WTC11 (cell line): ENCODE results near the gene CDR2. TPM values are rescaled to one million over a fixed set of nuclear protein-coding genes. Genes with fewer than 3 reads are reported as not detected.

Experiments
- ATAC-seq: fragments of 200-7000 bp; cut with Tn5 transposase; 2 replicates; pipeline ENCODE4 v1.10.0; 2021; ENCODE audit warnings: mild to moderate bottlenecking, moderate library complexity
- CTCF ChIA-PET: fragments of 300-600 bp; sonication (Branson Sonifier 250); formaldehyde crosslinking; loops from one replicate; lab custom pipeline; 2021; ENCODE audit warnings: antibody characterized with exemption; lab: Charles Lee
- POLR2A ChIA-PET: fragments of 350-600 bp; sonication (Branson Sonifier 250); formaldehyde crosslinking; loops from one replicate; lab custom pipeline; 2021; ENCODE audit warnings: antibody characterized with exemption; lab: Charles Lee
- DNase-seq: peaks from one replicate; pipeline ENCODE4 v3.0.0; 2021; ENCODE audit warnings: low spot score
- H3K27ac Mint-ChIP-seq: 2 replicates; pipeline ENCODE4 v1.8.0; 2021; ENCODE audit warnings: mixed read lengths
- H3K27me3 Mint-ChIP-seq: 2 replicates; pipeline ENCODE4 v1.8.0; 2021; ENCODE audit warnings: low read depth, mild to moderate bottlenecking, moderate library complexity, mixed read lengths
- H3K36me3 Mint-ChIP-seq: 2 replicates; pipeline ENCODE4 v1.8.0; 2021; ENCODE audit warnings: mixed read lengths
- H3K4me1 Mint-ChIP-seq: 2 replicates; pipeline ENCODE4 v1.8.0; 2022; ENCODE audit warnings: mixed read lengths
- H3K4me3 Mint-ChIP-seq: 2 replicates; pipeline ENCODE4 v1.8.0; 2021; ENCODE audit warnings: mild to moderate bottlenecking, moderate library complexity, mixed read lengths
- H3K9me3 Mint-ChIP-seq: 2 replicates; pipeline ENCODE4 v1.8.0; 2021; ENCODE audit warnings: mixed read lengths
- CBFB ChIP-seq: sonication (generic); formaldehyde crosslinking; IDR thresholded peaks from 2 replicates; pipeline ENCODE4 v1.8.1; 2022; ENCODE audit warnings: mild to moderate bottlenecking, low read depth, missing genetic modification reagents
- CREB1 ChIP-seq: sonication (generic); formaldehyde crosslinking; IDR thresholded peaks from 2 replicates; pipeline ENCODE4 v1.8.0; 2023; ENCODE audit warnings: mild to moderate bottlenecking, missing genetic modification reagents
- FOXK1 ChIP-seq: sonication (generic); formaldehyde crosslinking; IDR thresholded peaks from 2 replicates; pipeline ENCODE4 v1.8.0; 2022; ENCODE audit warnings: mild to moderate bottlenecking, moderate library complexity, missing genetic modification reagents
- GABPB1 ChIP-seq: sonication (generic); formaldehyde crosslinking; IDR thresholded peaks from 2 replicates; pipeline ENCODE4 v1.8.1; 2023; ENCODE audit warnings: mild to moderate bottlenecking, missing genetic modification reagents
- MYBL2 ChIP-seq: sonication (generic); formaldehyde crosslinking; IDR thresholded peaks from 2 replicates; pipeline ENCODE4 v1.8.1; 2023; ENCODE audit warnings: mild to moderate bottlenecking, moderate library complexity, missing genetic modification reagents
- TEAD4 ChIP-seq: sonication (generic); formaldehyde crosslinking; IDR thresholded peaks from 2 replicates; pipeline ENCODE4 v1.8.0; 2022; ENCODE audit warnings: mild to moderate bottlenecking, missing genetic modification reagents
- ZNF219 ChIP-seq: sonication (generic); formaldehyde crosslinking; IDR thresholded peaks from 2 replicates; pipeline ENCODE4 v1.8.0; 2023; ENCODE audit warnings: missing genetic modification reagents, mild to moderate bottlenecking, borderline replicate concordance
- ZNF416 ChIP-seq: fragments of 250-450 bp; sonication (Bioruptor Pico); IDR thresholded peaks from 2 replicates; pipeline ENCODE4 v1.9.0; 2021; ENCODE audit warnings: mild to moderate bottlenecking, inconsistent platforms
- total RNA-seq: library from RNA; stranded (reverse); gene quantifications from 3 replicates; pipeline ENCODE4 v1.2.3, GENCODE V29; 2021
- TF ChIP-seq, protein P1 (sequence below): sonication (generic); formaldehyde crosslinking; conservative IDR thresholded peaks from 2 replicates; pipeline ENCODE4 v1.8.1; 2023; ENCODE audit warnings: mild to moderate bottlenecking, low read depth, missing genetic modification reagents, moderate library complexity
- TF ChIP-seq, protein P2 (sequence below): sonication (generic); formaldehyde crosslinking; IDR thresholded peaks from 2 replicates; pipeline ENCODE4 v1.8.1; 2023; ENCODE audit warnings: mild to moderate bottlenecking, missing genetic modification reagents, moderate library complexity
- TF ChIP-seq, protein P3 (sequence below): fragments of 250-450 bp; sonication (Bioruptor Pico); IDR thresholded peaks from 2 replicates; pipeline ENCODE4 v1.9.0; 2021; ENCODE audit warnings: moderate library complexity, mild to moderate bottlenecking, inconsistent platforms, borderline replicate concordance
- TF ChIP-seq, protein P4 (sequence below): sonication (generic); formaldehyde crosslinking; IDR thresholded peaks from 2 replicates; pipeline ENCODE4 v1.8.1; 2023; ENCODE audit warnings: mild to moderate bottlenecking, missing genetic modification reagents, borderline replicate concordance
- TF ChIP-seq, protein P5 (sequence below): sonication (generic); formaldehyde crosslinking; IDR thresholded peaks from 2 replicates; pipeline ENCODE4 v1.8.0; 2022; ENCODE audit warnings: missing genetic modification reagents

CDR2 gene
- total RNA-seq, 1 experiment from 2014 or later = 40.9 TPM

DNA sequence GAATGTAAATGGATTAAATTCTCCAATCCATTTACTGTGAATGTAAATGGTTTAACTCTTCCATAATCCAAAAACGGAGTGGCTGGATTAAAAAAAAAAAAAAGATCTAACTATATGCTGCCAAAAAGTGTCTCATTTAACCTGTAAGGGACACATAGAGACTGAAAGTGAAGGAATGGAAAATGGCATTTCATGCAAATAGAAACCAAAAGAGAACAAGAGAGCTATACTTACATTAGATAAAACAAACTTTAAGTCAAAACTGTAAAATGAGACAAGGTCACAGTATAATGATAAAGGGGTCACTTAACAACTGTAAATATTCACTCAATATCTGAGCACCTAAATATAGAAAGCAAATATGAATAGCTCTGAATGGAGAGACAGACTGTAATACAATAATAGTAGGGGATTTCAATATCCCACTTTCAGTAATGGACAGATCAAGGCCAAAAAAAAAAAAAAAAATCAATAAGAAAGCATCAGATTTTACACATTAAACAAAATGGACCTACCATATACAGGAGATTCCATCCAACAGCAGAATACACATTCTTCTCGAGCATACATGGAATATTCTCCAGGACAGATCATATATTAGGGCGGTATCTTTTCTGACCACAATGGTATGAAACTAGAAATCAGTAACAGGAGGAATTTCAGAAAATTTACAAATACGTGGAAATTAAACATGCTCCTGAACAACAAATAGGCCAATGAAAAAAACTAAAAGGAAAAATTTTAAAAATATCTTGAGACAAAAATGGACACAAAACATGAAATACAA is 36.4 kb downstream of the CDR2 start (continued):
- TF ChIP-seq, protein P1, sequence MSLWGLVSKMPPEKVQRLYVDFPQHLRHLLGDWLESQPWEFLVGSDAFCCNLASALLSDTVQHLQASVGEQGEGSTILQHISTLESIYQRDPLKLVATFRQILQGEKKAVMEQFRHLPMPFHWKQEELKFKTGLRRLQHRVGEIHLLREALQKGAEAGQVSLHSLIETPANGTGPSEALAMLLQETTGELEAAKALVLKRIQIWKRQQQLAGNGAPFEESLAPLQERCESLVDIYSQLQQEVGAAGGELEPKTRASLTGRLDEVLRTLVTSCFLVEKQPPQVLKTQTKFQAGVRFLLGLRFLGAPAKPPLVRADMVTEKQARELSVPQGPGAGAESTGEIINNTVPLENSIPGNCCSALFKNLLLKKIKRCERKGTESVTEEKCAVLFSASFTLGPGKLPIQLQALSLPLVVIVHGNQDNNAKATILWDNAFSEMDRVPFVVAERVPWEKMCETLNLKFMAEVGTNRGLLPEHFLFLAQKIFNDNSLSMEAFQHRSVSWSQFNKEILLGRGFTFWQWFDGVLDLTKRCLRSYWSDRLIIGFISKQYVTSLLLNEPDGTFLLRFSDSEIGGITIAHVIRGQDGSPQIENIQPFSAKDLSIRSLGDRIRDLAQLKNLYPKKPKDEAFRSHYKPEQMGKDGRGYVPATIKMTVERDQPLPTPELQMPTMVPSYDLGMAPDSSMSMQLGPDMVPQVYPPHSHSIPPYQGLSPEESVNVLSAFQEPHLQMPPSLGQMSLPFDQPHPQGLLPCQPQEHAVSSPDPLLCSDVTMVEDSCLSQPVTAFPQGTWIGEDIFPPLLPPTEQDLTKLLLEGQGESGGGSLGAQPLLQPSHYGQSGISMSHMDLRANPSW (CRISPR knock-in tag) = no peak
- no peak for TF ChIP-seq ZNF416 (CRISPR knock-in tag)
- TF ChIP-seq, protein P2, sequence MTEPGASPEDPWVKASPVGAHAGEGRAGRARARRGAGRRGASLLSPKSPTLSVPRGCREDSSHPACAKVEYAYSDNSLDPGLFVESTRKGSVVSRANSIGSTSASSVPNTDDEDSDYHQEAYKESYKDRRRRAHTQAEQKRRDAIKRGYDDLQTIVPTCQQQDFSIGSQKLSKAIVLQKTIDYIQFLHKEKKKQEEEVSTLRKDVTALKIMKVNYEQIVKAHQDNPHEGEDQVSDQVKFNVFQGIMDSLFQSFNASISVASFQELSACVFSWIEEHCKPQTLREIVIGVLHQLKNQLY (CRISPR knock-in tag) = no peak
- no peak for TF ChIP-seq CREB1 (CRISPR knock-in tag)

DNA sequence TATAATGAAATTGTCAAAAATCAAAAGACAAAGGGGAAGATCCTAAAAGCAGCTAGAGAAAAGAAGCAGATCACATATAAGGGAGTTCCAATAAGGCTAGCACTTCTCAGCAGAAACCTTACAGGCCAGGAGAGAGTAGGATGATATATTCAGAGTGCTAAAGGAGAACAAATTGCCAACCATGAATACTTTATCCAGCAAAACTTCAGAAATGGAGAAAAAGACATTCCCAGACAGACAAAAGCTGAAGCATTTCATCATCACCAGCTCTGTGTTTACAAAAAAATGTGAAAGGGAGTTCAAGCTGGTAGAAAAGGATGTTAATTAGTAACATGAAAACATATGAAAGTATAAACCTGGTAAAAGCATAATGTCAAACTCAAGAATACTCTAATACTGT is 37.4 kb downstream of the CDR2 start:
- no peak overlapping the region for H3K4me3 Mint-ChIP-seq
- no peak for TF ChIP-seq GABPB1 (CRISPR knock-in tag)
- no peak for TF ChIP-seq MYBL2
- TF ChIP-seq, protein P3, sequence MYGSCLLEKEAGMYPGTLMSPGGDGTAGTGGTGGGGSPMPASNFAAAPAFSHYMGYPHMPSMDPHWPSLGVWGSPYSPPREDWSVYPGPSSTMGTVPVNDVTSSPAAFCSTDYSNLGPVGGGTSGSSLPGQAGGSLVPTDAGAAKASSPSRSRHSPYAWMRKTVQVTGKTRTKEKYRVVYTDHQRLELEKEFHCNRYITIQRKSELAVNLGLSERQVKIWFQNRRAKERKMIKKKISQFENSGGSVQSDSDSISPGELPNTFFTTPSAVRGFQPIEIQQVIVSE (CRISPR knock-in tag) = no peak
- no peak for TF ChIP-seq FOXK1 (CRISPR knock-in tag)
- TF ChIP-seq, protein P4, sequence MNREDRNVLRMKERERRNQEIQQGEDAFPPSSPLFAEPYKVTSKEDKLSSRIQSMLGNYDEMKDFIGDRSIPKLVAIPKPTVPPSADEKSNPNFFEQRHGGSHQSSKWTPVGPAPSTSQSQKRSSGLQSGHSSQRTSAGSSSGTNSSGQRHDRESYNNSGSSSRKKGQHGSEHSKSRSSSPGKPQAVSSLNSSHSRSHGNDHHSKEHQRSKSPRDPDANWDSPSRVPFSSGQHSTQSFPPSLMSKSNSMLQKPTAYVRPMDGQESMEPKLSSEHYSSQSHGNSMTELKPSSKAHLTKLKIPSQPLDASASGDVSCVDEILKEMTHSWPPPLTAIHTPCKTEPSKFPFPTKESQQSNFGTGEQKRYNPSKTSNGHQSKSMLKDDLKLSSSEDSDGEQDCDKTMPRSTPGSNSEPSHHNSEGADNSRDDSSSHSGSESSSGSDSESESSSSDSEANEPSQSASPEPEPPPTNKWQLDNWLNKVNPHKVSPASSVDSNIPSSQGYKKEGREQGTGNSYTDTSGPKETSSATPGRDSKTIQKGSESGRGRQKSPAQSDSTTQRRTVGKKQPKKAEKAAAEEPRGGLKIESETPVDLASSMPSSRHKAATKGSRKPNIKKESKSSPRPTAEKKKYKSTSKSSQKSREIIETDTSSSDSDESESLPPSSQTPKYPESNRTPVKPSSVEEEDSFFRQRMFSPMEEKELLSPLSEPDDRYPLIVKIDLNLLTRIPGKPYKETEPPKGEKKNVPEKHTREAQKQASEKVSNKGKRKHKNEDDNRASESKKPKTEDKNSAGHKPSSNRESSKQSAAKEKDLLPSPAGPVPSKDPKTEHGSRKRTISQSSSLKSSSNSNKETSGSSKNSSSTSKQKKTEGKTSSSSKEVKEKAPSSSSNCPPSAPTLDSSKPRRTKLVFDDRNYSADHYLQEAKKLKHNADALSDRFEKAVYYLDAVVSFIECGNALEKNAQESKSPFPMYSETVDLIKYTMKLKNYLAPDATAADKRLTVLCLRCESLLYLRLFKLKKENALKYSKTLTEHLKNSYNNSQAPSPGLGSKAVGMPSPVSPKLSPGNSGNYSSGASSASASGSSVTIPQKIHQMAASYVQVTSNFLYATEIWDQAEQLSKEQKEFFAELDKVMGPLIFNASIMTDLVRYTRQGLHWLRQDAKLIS (CRISPR knock-in tag) = no peak
- no peak for TF ChIP-seq TEAD4 (CRISPR knock-in tag)
- no peak for TF ChIP-seq ZNF219 (CRISPR knock-in tag)
- no peak for TF ChIP-seq CBFB
- TF ChIP-seq, protein P5, sequence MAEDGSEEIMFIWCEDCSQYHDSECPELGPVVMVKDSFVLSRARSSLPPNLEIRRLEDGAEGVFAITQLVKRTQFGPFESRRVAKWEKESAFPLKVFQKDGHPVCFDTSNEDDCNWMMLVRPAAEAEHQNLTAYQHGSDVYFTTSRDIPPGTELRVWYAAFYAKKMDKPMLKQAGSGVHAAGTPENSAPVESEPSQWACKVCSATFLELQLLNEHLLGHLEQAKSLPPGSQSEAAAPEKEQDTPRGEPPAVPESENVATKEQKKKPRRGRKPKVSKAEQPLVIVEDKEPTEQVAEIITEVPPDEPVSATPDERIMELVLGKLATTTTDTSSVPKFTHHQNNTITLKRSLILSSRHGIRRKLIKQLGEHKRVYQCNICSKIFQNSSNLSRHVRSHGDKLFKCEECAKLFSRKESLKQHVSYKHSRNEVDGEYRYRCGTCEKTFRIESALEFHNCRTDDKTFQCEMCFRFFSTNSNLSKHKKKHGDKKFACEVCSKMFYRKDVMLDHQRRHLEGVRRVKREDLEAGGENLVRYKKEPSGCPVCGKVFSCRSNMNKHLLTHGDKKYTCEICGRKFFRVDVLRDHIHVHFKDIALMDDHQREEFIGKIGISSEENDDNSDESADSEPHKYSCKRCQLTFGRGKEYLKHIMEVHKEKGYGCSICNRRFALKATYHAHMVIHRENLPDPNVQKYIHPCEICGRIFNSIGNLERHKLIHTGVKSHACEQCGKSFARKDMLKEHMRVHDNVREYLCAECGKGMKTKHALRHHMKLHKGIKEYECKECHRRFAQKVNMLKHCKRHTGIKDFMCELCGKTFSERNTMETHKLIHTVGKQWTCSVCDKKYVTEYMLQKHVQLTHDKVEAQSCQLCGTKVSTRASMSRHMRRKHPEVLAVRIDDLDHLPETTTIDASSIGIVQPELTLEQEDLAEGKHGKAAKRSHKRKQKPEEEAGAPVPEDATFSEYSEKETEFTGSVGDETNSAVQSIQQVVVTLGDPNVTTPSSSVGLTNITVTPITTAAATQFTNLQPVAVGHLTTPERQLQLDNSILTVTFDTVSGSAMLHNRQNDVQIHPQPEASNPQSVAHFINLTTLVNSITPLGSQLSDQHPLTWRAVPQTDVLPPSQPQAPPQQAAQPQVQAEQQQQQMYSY (CRISPR knock-in tag) = no peak

More for the DNA sequence above, 37.4 kb downstream of the CDR2 start:
- Mint-ChIP-seq H3K9me3 (peaks cover 43% of the 10 kb centered on the region), H3K27me3 (peaks cover 4% of the 10 kb centered on the region), H3K4me1 (no peaks in the 10 kb centered on the region), H3K27ac (no peak overlapping the region), H3K36me3 (peaks cover 68% of the 10 kb centered on the region)
- CTCF ChIA-PET = interaction anchor here (1.5 kb wide), 1 partner anchor 37 kb away, joined by 4 read pairs; no protein-coding TSS in a partner anchor
- no peak for ATAC-seq
- DNase-seq = no peak
- POLR2A ChIA-PET = no interaction called here
